Ovary (tissue), 9 donors: ENCODE data around the gene TSPAN5. TPM values are rescaled to one million over a fixed set of nuclear protein-coding genes. Genes with fewer than 3 reads are reported as not detected.
"Not testable (repeated sequence)": the region's sequence is repeated elsewhere in the genome, so short reads cannot be mapped to it uniquely, and the experiment has no call there.

Source experiments
- DNase-seq, 5 donors: peaks; one replicate each; pipeline ENCODE4 v3.0.0-alpha.2; 2019 to 2020
- H3K27ac ChIP-seq, 2 donors: fragments of 200-600 bp; one replicate each; pipeline versions ENCODE4 v1.5.1 to v1.8.0; 2019 to 2022
- H3K27me3 ChIP-seq: fragments of 200-600 bp; one replicate; pipeline ENCODE4 v1.8.0; 2022
- H3K36me3 ChIP-seq: fragments of 200-600 bp; sonication (generic); one replicate; pipeline ENCODE4 v1.5.1; 2019
- H3K4me1 ChIP-seq: one replicate; pipeline ENCODE4 v1.8.1; 2013; ENCODE audit warnings: mild to moderate bottlenecking, moderate library complexity; ENCODE audit not compliant: insufficient read depth
- H3K4me3 ChIP-seq: fragments of 200-600 bp; sonication (generic); one replicate; pipeline ENCODE4 v1.5.1; 2017
- H3K9me3 ChIP-seq, 2 donors: fragments of 200-600 bp in 1 of 2; sonication (generic) in 1 of 2; one replicate each; pipeline versions ENCODE4 v1.5.1 to v1.8.1; 2013 to 2019; ENCODE audit warnings: mild to moderate bottlenecking in 1 of 2, moderate library complexity in 1 of 2
- CTCF ChIP-seq, 3 donors: fragments of 450-650 bp in 2 of 3; fragments of 200-600 bp in 1 of 3; IDR thresholded peaks; one replicate each; pipeline versions ENCODE4 v1.5.1 to v1.8.0; 2016 to 2022; ENCODE audit warnings: antibody characterized with exemption in 3 of 3, mild to moderate bottlenecking in 1 of 3
- EP300 ChIP-seq: sonication (generic); formaldehyde crosslinking; IDR thresholded peaks from one replicate; pipeline ENCODE4 v1.6.1; 2017; ENCODE audit warnings: antibody characterized with exemption
- POLR2A ChIP-seq: fragments of 450-650 bp; IDR thresholded peaks from one replicate; pipeline ENCODE4 v1.6.1; 2017; ENCODE audit warnings: antibody characterized with exemption, mild to moderate bottlenecking, moderate library complexity
- WGBS, 3 donors: extraction: QIAGEN DNeasy Blood & Tissue Kit in 1 of 3; methylation state at CpG; one replicate each; pipeline versions ENCODE4 v1.1.5 to v1.1.7; 2013 to 2017; 5-methylcytosine and 5-hydroxymethylcytosine counted together
- intact Hi-C, 4 donors: fragments of 100-400 bp; cut with DNase I; formaldehyde crosslinking; loops; one replicate each; pipeline versions ENCODE4 v1.11.0 to v1.15.1; 2022 to 2023
- polyA plus RNA-seq, 2 donors: library from polyadenylated mRNA; stranded (reverse); fragments of 200-250 nt in 1 of 2; fragments of 350-450 nt in 1 of 2; fragmentation: Illumina TruSeq in 1 of 2; extraction: RNeasy Lipid Tissue Mini Kit (QIAGEN cat#74804) in 1 of 2; gene quantifications; one replicate each; pipeline ENCODE4 v1.2.3, GENCODE V29; 2013 to 2014
- total RNA-seq, 7 donors: library from RNA; depleted of rRNA in 2 of 7; stranded (reverse); fragments of >200 nt in 2 of 7; fragmentation: NEBNext Ultra II Directional in 3 of 7; extraction: Animal tissue kit (Norgen Biotek cat#: 25700) in 3 of 7; gene quantifications; one replicate each; pipeline versions ENCODE4 v1.1.0 to v1.2.4, GENCODE V29; 2016 to 2023
- donor health status: DM: no; HTN: no; CAD: no; lungs with moderate emphysema.
- donor health status: DM: no; HTN: no; CAD: no.
- donor health status: Bipolar disorder and iron deficiency.
- donor health status: DM: yes; HTN: yes; CAD: no.
- donor health status: DM: no; HTN: no; CAD: no.
- donor health status: DM: yes; HTN: yes; CAD: no.

Gene TSPAN5
- total and polyA plus RNA-seq, 9 donors, result 34.0 to 69.5 (median 48.2) TPM

GRCh38 chr4:98539741-98540140 lies 118.7 kb downstream of the TSPAN5 start:
- peaks cover 23% of the 10 kb centered on the region for H3K4me1 ChIP-seq
- 93 to 97% (median 96%) methylated on average over 5 of the region's 5 CpGs for WGBS, 3 donors
- DNase-seq, result no peak
- H3K27me3 ChIP-seq, result no peaks in the 10 kb centered on the region
- no peaks in the 10 kb centered on the region for H3K9me3 ChIP-seq
- TF ChIP-seq POLR2A, result no peak
- no peak for TF ChIP-seq EP300
- no peak for TF ChIP-seq CTCF (IDR thresholded peaks at IDR 0.05)
- H3K27ac ChIP-seq, result no peak overlapping the region
- no peak overlapping the region for H3K4me3 ChIP-seq
- H3K36me3 ChIP-seq, result no peaks in the 10 kb centered on the region
- intact Hi-C loops, result no loop called here

DNA sequence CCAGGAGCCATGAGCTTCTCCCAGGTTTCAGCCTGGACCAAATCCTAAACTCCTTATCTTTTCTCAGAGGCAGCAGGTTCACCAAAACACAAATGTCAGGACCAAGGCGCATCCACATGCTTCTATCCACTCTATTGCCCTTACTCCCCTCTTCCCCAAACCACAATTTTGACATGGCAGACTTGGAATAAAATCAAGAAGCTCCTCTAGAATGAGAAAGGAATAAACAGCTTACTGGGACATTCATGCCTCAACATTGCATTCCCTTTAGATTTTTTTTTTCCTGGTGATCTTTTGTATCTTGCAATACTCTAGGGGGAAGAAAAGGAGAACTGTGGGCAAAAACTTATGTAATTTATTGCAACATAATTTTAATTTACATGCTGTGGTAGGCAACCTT lies 119.1 kb downstream of the TSPAN5 start:
- H3K4me1 ChIP-seq, result peaks cover 23% of the 10 kb centered on the region
- 32 to 60% (median 42%) methylated on average over 1 of the region's 1 CpG for WGBS, 3 donors
- no peaks in the 10 kb centered on the region for H3K27me3 ChIP-seq
- no peak for TF ChIP-seq POLR2A
- TF ChIP-seq CTCF (IDR thresholded peaks at IDR 0.05), result no peak
- TF ChIP-seq EP300, result no peak
- no peak for DNase-seq
- no peak overlapping the region for H3K4me3 ChIP-seq
- H3K27ac ChIP-seq, result no peak overlapping the region
- H3K9me3 ChIP-seq, result no peaks in the 10 kb centered on the region
- intact Hi-C loops, result no loop called here
- no peaks in the 10 kb centered on the region for H3K36me3 ChIP-seq

DNA sequence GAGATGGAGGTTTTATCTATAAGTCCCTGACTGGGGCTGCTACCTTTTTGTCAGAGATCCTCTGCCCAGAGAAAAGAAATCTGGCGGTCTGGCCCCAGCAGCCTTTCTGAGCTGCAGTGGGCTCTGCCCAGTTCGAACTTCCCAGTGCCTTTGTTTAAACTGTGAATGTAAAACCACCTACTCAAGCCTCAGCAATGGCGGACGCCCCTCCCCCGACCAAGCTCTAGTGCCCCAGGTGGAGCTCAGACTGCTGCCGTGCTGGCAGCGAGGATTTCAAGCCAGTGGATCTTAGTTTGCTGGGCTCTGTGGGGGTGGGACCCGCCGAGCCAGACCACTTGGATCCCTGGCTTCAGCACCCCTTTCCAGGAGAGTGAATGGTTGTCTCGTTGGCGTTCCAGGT lies 121.8 kb downstream of the TSPAN5 start:
- intact Hi-C loops, result no loop called here
- DNase-seq, result no peak
- no peak overlapping the region for H3K4me3 ChIP-seq
- 92 to 93% (median 93%) methylated on average over 11 of the region's 11 CpGs for WGBS, 3 donors
- H3K27ac ChIP-seq, result no peak overlapping the region
- no peaks in the 10 kb centered on the region for H3K27me3 ChIP-seq
- TF ChIP-seq POLR2A, result no peak
- TF ChIP-seq CTCF (IDR thresholded peaks at IDR 0.05), result no peak
- no peak for TF ChIP-seq EP300
- H3K36me3 ChIP-seq, result no peaks in the 10 kb centered on the region
- no peaks in the 10 kb centered on the region for H3K9me3 ChIP-seq
- H3K4me1 ChIP-seq, result peaks cover 13% of the 10 kb centered on the region

DNA sequence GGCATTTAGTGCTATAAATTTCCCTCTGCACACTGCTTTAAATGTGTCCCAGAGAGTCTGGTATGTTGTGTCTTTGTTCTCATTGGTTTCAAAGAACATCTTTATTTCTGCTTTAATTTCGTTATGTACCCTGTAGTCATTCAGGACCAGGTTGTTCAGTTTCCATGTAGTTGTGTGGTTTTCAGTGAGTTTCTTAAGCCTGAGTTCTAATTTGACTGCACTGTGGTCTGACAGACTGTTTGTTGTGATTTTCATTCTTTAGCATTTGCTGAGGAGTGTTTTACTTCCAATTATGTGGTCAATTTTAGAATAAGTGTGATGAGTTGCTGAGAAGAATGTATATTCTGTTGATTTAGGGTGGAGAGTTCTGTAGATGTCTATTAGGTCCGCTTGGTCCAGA lies 124.3 kb downstream of the TSPAN5 start:
- DNase-seq, H3K9me3 ChIP-seq, H3K36me3 ChIP-seq, H3K4me1 ChIP-seq, H3K4me3 ChIP-seq, H3K27ac ChIP-seq, intact Hi-C loops, H3K27me3 ChIP-seq: not testable (repeated sequence)
- 92 to 95% (median 93%) methylated on average over 2 of the region's 2 CpGs for WGBS, 3 donors

DNA sequence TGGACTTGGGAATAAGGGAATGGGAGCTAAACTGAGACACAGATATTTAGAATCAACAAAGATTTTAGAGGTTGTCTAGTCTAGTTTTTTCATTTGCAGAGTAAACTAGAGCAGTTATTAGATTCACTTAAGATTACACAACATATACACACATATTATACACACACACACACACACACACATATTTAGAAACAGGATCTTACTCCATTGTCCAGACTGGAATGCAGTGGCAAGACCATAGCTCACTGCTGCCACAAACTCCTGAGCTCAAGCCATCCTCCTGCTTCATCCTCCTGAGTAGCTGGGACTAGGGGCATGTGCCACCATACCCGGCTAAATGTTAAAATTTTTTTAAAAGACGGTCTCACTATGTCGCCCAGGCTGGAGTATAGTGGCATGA lies 127.8 kb downstream of the TSPAN5 start:
- no peak overlapping the region for H3K4me3 ChIP-seq
- peaks cover 8% of the 10 kb centered on the region for H3K4me1 ChIP-seq
- DNase-seq, result no peak
- 88 to 97% (median 96%) methylated on average over 3 of the region's 3 CpGs for whole genome bisulfite sequencing, 3 donors
- TF ChIP-seq EP300, result no peak
- TF ChIP-seq POLR2A, result no peak
- no peak for TF ChIP-seq CTCF (IDR thresholded peaks at IDR 0.05)
- H3K27me3 ChIP-seq, result no peaks in the 10 kb centered on the region
- no peaks in the 10 kb centered on the region for H3K9me3 ChIP-seq
- no peaks in the 10 kb centered on the region for H3K36me3 ChIP-seq
- intact Hi-C loops, result no loop called here
- H3K27ac ChIP-seq, result no peak overlapping the region
